ENCODE results near the gene TRAF3IP1. TPM values are rescaled to one million over a fixed set of nuclear protein-coding genes. Genes with fewer than 3 reads are reported as not detected.
"Not testable (repeated sequence)": the region's sequence is repeated elsewhere in the genome, so short reads cannot be mapped to it uniquely, and the experiment has no call there.

The TRAF3IP1 gene, protein sequence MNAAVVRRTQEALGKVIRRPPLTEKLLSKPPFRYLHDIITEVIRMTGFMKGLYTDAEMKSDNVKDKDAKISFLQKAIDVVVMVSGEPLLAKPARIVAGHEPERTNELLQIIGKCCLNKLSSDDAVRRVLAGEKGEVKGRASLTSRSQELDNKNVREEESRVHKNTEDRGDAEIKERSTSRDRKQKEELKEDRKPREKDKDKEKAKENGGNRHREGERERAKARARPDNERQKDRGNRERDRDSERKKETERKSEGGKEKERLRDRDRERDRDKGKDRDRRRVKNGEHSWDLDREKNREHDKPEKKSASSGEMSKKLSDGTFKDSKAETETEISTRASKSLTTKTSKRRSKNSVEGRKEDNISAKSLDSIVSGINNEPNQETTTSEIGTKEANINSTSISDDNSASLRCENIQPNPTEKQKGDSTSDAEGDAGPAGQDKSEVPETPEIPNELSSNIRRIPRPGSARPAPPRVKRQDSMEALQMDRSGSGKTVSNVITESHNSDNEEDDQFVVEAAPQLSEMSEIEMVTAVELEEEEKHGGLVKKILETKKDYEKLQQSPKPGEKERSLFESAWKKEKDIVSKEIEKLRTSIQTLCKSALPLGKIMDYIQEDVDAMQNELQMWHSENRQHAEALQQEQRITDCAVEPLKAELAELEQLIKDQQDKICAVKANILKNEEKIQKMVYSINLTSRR
- total RNA-seq (10 to 100 TPM; 19.5 to 41.0 TPM), polyA plus RNA-seq (10 to 100 TPM in 1 of 2 donors, 1 to 10 TPM in 1; 8.9 to 10.0 TPM)
- long read RNA-seq, donor 1, partial matches to known transcripts = 0 of 1 reads
- long read RNA-seq, donor 1, other reads (novel, unspliced or antisense) = 0 of 1 reads
- long read RNA-seq, donor 2, partial matches to known transcripts = 0 of 1 reads
- long read RNA-seq, donor 2, other reads (novel, unspliced or antisense) = 0 of 1 reads
- long read RNA-seq, donor 3, partial matches to known transcripts = 7 of 7 reads
- long read RNA-seq, donor 3, other reads (novel, unspliced or antisense) = 0 of 7 reads
- long read RNA-seq, donor 4, partial matches to known transcripts = 0 of 1 reads
- long read RNA-seq, donor 4, other reads (novel, unspliced or antisense) = 0 of 1 reads
- long read RNA-seq, donor 5, partial matches to known transcripts = 0 of 4 reads
- long read RNA-seq, donor 5, other reads (novel, unspliced or antisense) = 0 of 4 reads

DNA sequence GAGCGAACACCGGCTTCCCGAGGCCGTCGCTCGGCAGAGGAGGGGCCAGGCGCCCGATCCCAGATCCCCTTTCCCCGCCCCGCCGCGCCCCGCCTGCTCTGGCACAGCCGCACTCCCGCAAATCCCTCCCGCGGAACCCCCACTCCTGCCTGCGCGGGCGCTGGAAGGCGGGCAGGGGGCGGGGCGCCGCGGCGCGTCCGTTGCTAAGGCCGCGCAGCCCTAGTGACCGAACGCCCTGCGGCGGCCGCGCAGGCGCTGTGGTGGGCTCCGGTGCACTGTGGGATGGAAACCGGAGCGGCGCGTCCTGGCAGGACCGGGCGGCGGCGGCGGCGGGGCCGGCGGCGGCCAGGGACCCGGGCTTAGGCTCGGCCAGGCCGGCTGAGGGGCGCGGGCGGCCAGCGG, at the start of gene TRAF3IP1:
Gene TRAF3IP1, plus strand, starts transcription at position 273 of the 402 bp plus-strand sequence. CDS start 145 bp downstream, outside the sequence.
- DNase-seq = peak; percentile 94 to 97 (median 96)
- Histone ChIP-seq H3K36me3 (ENCODE audit: control insufficient read depth in 4 of 4, insufficient read depth in 4 of 4, low read length in 4 of 4) (peaks cover 0 to 2% (median 0%) of the 10 kb centered on the region in 4 donors), H3K27me3 (ENCODE audit: control insufficient read depth in 3 of 3, insufficient read depth in 3 of 3, low read length in 2 of 3) (no peaks in the 10 kb centered on the region), H3K27ac (ENCODE audit: low read depth in 1 of 2, low read length in 1 of 2) (peak within 1 kb of the TSS; percentile 58 to 63), H3K9me3 (ENCODE audit: control insufficient read depth in 4 of 4, insufficient read depth in 3 of 4, low read length in 3 of 4) (no peaks in the 10 kb centered on the region), H3K4me1 (ENCODE audit: control insufficient read depth in 5 of 5, insufficient read depth in 5 of 5, low read length in 5 of 5) (peaks cover 5 to 15% (median 9%) of the 10 kb centered on the region in 5 donors), H3K4me3 (peak within 1 kb of the TSS; percentile 77), H3K9ac (ENCODE audit: insufficient read depth in 1 of 2, low read length in 2 of 2) (peak within 1 kb of the TSS in 1 of 2 donors; percentile 76)
- WGBS, 2 donors = 1% methylated on average over 35 to 58 of the region's 58 CpGs
- TF ChIP-seq, protein P1, sequence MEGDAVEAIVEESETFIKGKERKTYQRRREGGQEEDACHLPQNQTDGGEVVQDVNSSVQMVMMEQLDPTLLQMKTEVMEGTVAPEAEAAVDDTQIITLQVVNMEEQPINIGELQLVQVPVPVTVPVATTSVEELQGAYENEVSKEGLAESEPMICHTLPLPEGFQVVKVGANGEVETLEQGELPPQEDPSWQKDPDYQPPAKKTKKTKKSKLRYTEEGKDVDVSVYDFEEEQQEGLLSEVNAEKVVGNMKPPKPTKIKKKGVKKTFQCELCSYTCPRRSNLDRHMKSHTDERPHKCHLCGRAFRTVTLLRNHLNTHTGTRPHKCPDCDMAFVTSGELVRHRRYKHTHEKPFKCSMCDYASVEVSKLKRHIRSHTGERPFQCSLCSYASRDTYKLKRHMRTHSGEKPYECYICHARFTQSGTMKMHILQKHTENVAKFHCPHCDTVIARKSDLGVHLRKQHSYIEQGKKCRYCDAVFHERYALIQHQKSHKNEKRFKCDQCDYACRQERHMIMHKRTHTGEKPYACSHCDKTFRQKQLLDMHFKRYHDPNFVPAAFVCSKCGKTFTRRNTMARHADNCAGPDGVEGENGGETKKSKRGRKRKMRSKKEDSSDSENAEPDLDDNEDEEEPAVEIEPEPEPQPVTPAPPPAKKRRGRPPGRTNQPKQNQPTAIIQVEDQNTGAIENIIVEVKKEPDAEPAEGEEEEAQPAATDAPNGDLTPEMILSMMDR (IDR thresholded peaks at IDR 0.05; ENCODE audit: control extremely low read depth, extremely low read depth) = no peak
- peak; percentile 97 for ATAC-seq (ENCODE audit: insufficient read depth, low FRiP score)

DNA sequence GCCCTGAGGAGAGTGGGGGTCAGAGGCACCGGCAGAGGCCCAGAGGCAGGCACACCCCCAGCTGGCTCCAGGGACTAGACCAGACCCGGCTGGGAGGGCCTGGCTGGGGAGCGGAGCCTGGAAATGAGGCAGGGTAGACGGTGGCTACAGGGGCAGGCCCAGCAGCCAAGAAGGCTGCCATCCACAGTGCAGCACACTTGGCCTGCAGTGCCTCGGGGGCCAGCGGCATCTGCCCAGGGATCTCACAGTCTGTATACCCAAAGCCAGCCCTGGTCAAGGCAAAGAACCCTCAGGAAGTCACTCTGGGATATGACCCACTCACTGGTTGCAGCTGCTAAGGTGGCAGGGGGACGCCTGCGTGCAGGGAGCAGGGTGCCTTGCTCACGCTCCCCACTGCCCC, 49.7 kb upstream of the TRAF3IP1 start:
- Histone ChIP-seq H3K27me3 (ENCODE audit: control insufficient read depth in 3 of 3, insufficient read depth in 3 of 3, low read length in 2 of 3) (no peaks in the 10 kb centered on the region), H3K36me3 (ENCODE audit: control insufficient read depth in 4 of 4, insufficient read depth in 4 of 4, low read length in 4 of 4) (peaks cover 14 to 55% (median 42%) of the 10 kb centered on the region in 4 donors), H3K9ac (ENCODE audit: insufficient read depth in 1 of 2, low read length in 2 of 2) (no peak overlapping the region), H3K4me1 (ENCODE audit: control insufficient read depth in 5 of 5, insufficient read depth in 5 of 5, low read length in 5 of 5) (no peaks in the 10 kb centered on the region), H3K27ac (ENCODE audit: low read depth in 1 of 2, low read length in 1 of 2) (no peak overlapping the region), H3K9me3 (ENCODE audit: control insufficient read depth in 4 of 4, insufficient read depth in 3 of 4, low read length in 3 of 4) (no peaks in the 10 kb centered on the region), H3K4me3 (no peak overlapping the region)
- 88 to 92% methylated on average over 9 of the region's 9 CpGs for WGBS, 2 donors
- TF ChIP-seq, protein P1 (IDR thresholded peaks at IDR 0.05; ENCODE audit: control extremely low read depth, extremely low read depth) = no peak
- ATAC-seq (ENCODE audit: insufficient read depth, low FRiP score) (no peak), DNase-seq (no peak)

DNA sequence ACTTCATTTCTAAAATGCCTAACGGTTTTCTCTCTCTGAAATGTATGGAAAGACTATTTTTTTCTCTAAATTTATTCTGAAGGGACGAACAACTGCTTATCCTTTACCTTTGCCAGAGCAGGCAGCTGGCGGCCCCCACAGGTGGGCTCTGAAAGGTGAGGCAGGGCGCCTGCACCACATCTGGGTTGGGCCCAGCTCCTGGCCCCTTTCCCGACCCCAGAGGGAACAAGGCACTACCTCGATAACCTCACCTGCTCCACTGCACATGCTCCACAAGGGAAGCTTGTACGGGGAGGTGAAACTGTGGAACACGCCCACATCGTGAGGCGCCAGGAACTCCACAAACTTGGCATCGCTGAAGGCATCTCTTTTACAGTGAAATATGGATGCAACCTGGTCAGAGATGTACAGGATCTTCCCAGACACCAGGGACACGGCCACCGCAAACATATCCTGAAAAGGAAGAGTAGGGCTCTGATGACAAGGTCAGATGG, 49.2 kb upstream of the TRAF3IP1 start:
- WGBS, 2 donors = 92 to 95% methylated on average over 13 of the region's 13 CpGs
- Histone ChIP-seq H3K27ac (ENCODE audit: low read depth in 1 of 2, low read length in 1 of 2) (no peak overlapping the region), H3K36me3 (ENCODE audit: control insufficient read depth in 4 of 4, insufficient read depth in 4 of 4, low read length in 4 of 4) (peaks cover 14 to 57% (median 43%) of the 10 kb centered on the region in 4 donors), H3K4me1 (ENCODE audit: control insufficient read depth in 5 of 5, insufficient read depth in 5 of 5, low read length in 5 of 5) (no peaks in the 10 kb centered on the region), H3K27me3 (ENCODE audit: control insufficient read depth in 3 of 3, insufficient read depth in 3 of 3, low read length in 2 of 3) (no peaks in the 10 kb centered on the region), H3K9me3 (ENCODE audit: control insufficient read depth in 4 of 4, insufficient read depth in 3 of 4, low read length in 3 of 4) (no peaks in the 10 kb centered on the region), H3K9ac (ENCODE audit: insufficient read depth in 1 of 2, low read length in 2 of 2) (no peak overlapping the region), H3K4me3 (no peak overlapping the region)
- DNase-seq = no peak
- ATAC-seq (ENCODE audit: insufficient read depth, low FRiP score) = no peak
- TF ChIP-seq, protein P1 (IDR thresholded peaks at IDR 0.05; ENCODE audit: control extremely low read depth, extremely low read depth) = no peak

DNA sequence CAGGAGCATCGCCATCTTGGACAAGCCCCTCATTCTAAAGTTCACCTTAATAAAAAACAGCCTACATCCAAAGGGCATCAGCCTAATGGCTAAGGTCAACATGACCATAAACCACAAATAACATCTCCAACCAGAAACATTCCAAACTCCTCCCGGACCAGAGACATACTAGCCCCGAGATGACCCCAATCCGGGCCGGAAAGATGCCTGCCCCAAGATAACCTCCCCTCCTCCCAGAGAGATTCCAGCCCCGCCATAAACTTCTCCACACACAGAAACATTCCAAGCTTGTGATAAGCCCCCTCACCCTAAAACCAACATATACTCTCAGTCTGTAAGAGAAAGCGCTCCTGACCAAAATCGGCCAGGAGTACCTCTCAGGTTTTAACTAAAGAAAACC, 48.6 kb upstream of the TRAF3IP1 start:
- H3K27me3 ChIP-seq (ENCODE audit: control insufficient read depth in 3 of 3, insufficient read depth in 3 of 3, low read length in 2 of 3); H3K27ac ChIP-seq (ENCODE audit: low read depth in 1 of 2, low read length in 1 of 2); H3K4me1 ChIP-seq (ENCODE audit: control insufficient read depth in 5 of 5, insufficient read depth in 5 of 5, low read length in 5 of 5); H3K9ac ChIP-seq (ENCODE audit: insufficient read depth in 1 of 2, low read length in 2 of 2); DNase-seq; H3K4me3 ChIP-seq; H3K9me3 ChIP-seq (ENCODE audit: control insufficient read depth in 4 of 4, insufficient read depth in 3 of 4, low read length in 3 of 4); ATAC-seq (ENCODE audit: insufficient read depth, low FRiP score): not testable (repeated sequence)
- peaks cover 14 to 63% (median 45%) of the 10 kb centered on the region in 4 donors for H3K36me3 ChIP-seq (ENCODE audit: control insufficient read depth in 4 of 4, insufficient read depth in 4 of 4, low read length in 4 of 4)
- 80 to 88% methylated on average over 8 of the region's 8 CpGs for WGBS, 2 donors
